ENCODE results near the gene TTYH1.
"Not testable (repeated sequence)": the region's sequence is repeated elsewhere in the genome, so short reads cannot be mapped to it uniquely, and the experiment has no call there.

The TTYH1 gene

GRCh38 chr19:54461613-54462012 is 46.3 kb downstream of the TTYH1 start:
- no peak for DNase-seq

DNA sequence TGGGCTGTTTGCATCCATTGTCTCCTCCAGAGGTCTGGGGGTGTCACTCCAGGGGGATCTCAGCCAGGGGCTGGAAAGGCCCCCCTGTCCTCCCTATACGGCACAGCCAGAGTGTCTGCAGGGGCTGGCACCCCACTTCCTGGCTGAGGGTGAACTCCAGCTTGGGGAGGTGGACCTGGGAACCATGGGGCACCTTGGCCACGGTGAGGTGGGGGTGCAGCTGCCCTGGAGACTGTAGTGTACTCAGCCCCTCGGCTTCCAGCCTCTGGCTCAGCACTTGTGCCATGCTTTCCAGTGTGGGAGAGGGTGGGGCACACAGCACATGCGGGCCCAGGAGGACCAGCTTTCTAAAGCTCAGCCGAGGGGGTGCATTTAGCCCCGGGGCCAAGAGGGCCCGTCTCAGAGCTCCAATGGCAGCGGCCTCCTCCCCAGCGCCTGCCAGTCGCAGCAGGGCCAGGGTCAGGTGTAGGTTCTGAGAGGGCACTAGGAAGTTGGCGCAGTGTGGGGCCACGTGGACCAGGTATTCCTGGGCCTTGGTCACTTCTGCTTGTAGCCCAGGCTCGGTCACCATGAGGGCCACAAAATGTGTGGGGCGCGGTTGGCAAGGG is 46.9 kb downstream of the TTYH1 start:
- no peak for DNase-seq

GRCh38 chr19:54462655-54463530 is 47.6 kb downstream of the TTYH1 start:
- DNase-seq: peak; percentile 77

DNA sequence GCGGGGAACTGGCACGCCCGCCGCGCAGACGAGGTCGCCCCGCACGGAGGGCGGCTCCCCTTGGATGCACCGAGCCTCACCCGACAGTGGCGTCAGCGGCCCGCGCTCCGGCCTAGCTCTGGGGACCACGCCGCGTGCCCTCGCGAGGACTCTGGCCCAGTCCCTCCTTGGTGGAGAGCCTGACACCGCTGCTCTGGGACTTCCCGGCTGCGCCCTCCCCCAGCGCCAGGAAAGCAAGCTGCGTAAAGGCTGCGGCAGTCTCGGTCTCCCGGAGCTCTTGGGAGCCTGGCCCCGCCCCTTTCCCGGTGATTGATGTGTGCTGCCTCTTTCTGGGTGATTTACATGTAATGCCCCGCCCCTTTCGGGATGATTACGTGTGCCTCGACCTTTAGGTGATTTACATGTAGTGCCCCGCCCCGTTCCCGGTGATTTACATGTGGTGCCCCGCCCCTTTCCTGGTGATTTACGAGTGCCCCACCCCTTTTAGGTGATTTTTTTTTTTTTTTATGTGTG is 48.3 kb downstream of the TTYH1 start, which contains the start of gene LENG9:
TSS of gene LENG9 (minus strand) at position 248 of the 513 bp plus-strand sequence. CDS start 252 bp downstream, outside the sequence.
- DNase-seq: peak; percentile 96

GRCh38 chr19:54464044-54464629 is 48.9 kb downstream of the TTYH1 start:
- DNase-seq: peak; percentile 94

GRCh38 chr19:54464630-54465425 is 49.6 kb downstream of the TTYH1 start:
- DNase-seq: peak; percentile 92

DNA sequence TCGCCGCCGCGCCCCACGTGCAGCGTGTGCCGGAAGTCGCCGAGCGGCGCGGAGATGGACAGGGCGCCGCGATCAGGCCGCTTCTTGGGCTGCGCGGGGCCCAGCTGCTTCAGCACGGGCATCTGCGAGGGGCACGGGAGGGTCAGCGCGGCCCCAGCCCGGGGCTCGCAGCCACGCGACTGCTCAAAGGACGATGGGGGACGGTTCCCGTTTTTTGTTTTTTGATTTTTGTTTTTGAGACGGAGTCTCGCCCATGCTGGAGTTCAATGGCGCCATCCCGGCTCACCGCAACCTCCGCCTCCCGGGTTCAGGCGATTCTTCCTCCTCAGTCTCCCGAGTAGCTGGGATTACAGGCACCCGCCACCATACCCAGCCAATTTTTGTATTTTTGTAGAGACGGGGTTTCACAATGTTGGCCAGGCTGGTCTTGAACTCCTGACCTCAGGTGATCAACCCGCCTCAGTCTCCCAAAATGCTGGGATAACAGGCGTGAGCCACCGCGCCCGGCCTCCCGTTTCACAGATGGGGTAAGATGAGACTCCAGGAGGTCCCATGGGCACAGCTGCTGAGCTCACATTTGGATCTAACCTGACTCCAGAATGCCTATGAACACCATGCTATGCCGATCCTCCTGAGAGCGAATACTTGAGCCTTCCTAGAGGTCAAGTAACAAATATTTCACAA is 50.3 kb downstream of the TTYH1 start:
- DNase-seq: no peak

GRCh38 chr19:54466110-54466480 is 50.8 kb downstream of the TTYH1 start:
- not testable (repeated sequence) for DNase-seq

- peak; percentile 57 for DNase-seq
These were observed 54.3 kb downstream of the TTYH1 start for GRCh38 chr19:54469496-54469934.

DNA sequence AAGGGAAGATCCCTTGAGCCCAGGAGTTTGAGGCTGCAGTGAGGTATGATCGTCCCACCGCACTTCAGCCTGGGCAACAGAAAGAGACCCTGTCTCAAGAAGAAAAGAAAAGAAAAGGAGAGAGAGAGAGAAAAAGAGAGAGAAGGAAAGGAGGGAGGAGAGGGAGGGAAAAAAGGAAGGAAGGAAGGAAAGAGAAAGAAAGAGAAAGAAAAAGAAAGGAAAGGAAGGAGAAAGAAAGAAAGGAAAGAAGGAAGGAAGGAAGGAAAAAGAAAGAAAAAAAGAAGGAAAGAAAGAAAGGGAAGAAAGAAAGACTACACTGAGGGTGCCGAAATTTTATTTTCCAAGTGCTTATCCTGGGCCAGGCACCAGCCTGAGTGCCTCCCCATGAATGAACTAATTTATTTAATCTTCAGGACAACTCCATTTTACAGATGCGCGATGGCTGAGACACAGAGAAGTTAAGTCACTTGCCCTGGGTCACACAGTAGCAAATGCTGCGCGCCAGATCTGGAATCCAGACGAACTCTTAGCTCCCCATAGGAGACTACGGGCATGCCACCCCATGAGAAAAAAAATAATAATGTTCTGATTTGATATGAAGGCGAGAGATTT is 55.1 kb downstream of the TTYH1 start:
- DNase-seq: no peak

DNA sequence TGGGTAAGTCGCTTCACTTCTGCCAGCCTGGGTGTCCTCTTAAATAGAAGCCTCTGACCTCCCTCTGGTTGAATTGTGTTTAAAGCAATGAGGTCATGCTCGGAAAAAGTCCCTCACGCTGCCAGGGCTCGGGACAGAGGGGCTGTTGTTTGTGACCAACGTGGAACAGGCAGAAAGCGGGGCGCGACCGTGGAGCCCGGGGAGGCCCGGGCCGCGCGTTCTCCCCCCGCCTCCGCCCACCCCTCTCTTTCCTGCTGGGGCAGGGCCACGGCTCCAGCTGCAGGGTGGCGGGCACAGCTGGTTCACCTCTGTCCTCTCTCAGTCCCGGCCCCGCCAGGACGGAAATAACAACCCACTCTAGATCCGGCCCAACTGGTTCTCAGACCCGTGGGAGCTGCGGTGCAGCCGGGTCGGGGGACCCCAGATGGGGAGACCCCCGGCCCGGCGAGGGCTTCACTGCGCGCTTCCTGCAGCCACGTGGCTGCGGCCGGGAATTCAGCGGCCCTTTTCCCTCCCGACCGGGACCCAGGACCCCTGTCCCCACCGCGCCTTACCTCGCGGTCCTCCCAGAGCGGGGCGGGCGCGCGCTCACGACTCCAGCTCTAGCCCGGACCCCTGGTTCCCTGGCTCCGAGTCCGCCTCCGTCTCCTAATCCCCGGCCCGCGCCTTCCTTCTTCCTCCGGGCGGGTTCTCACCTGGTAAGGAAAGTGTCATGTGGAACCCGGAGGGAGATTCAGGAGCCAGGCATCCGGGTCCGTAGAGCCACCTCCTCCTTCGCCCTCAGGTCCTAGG is 55.9 kb downstream of the TTYH1 start:
- DNase-seq: peak; percentile 29

DNA sequence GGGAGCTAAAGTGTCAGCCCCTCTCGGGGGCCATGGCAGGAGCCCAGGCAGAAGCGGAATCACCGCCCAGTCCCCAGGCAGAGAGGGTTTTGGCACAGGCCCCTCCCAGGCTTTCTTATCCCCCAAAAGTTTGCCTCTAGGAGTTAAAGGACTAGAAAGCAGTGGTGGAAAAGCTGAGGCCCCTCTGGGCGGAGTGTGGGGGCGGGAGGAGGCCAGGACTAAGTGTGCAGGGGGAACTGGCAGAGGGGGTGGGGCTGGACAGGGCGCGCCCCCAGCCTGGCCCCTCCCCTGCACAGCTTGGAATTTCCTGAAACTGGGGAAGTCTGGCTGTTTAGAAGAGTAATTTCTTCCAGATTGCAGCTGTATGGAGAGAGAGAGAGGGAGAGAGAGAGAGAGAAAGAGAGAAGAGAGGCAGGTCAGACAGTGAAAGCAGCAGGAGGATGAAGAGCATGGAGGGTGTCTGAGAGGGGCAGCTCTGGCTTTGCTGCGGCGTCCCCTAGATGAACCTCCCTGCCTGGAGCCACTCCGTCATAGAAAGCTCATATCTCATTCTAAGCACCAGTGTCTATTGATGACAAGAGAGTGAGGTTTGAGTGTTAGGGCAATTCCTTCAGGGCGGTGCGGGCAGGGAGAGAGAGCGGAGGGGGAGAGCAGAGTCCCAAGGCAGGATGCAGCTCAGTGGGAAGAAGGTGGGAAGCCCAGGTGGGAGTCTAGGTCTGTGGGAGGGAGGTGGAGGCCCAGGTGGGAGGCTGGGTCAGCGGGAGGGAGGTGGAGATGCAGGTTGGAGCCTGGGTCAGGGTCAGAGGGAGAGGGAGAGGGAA is 58.0 kb downstream of the TTYH1 start, which contains the start of gene CDC42EP5:
TSS of gene CDC42EP5 (minus strand) at position 226 of the 821 bp plus-strand sequence. CDS start 7,749 bp downstream, outside the sequence.
- peak; percentile 30 for DNase-seq

GRCh38 chr19:54473892-54474372 is 58.7 kb downstream of the TTYH1 start:
- no peak for DNase-seq

DNA sequence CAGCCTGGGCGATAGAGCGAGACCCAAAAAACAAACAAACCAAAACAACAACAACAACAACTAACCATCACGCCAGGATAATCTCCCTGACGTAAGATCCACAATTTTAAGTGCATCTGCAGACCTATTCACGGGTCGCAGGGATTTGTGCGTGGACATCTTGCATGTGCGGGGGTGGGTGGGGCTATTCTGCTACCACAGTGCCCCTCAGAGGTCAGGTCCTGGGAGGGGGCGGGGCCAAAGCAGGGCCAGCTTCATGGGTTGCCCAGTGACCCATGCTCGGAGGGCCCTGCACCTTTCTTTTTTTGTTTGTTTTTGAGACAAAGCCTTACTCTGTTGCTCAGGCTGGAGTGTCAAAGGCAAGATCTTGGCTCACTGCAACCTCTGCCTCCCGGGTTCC is 60.4 kb downstream of the TTYH1 start:
- no peak for DNase-seq

- no peak for DNase-seq
These were observed 62.4 kb downstream of the TTYH1 start for GRCh38 chr19:54477650-54478049.

DNA sequence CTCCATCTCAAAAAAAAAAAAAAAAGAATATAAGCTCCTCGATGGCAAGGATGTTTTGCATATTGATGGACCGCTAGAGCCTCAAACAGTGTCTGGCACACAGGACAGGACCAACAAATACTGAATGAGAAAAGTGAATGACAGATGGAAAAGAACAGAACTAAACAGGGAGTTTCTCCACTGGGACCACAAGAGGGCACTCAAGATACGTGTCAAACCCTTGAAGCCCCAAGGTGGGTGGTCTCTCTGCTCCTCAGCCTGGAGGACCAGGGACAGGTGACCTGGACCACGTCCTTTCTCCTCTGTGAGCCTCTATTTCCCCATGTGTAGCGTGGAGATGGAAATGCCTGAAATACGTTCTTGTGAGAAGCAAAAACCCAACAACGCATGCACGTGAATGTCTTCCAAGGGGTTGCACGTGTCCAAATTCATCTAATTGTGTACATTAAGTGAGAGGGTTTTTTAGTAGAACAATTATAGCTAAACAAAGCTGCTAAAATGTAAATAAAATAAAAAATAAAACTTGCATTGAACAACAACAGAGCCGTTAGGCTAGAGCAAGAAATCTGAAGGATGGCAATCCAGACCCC is 63.5 kb downstream of the TTYH1 start:
- peak; percentile 65 for DNase-seq

DNA sequence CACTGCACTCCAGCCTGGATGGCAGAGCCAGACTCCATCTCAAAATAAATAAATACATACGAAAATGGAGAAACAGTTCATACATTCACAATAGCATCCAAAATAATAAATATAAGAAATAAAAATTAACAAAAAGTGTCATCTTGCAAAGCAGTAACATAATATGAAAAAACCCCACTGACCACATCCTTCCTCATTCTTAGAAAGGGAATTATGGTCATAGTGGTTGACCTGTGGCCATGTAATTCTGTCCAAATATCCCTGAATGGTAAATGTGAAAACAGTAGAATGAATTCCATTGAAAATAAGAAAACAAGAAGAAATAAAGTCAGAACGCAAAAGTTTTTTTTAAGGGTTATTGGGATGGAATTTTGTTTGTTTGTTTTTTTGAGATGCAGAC is 64.8 kb downstream of the TTYH1 start:
- DNase-seq: no peak

GRCh38 chr19:54481326-54481930 is 66.2 kb downstream of the TTYH1 start:
- DNase-seq: peak; percentile 70

DNA sequence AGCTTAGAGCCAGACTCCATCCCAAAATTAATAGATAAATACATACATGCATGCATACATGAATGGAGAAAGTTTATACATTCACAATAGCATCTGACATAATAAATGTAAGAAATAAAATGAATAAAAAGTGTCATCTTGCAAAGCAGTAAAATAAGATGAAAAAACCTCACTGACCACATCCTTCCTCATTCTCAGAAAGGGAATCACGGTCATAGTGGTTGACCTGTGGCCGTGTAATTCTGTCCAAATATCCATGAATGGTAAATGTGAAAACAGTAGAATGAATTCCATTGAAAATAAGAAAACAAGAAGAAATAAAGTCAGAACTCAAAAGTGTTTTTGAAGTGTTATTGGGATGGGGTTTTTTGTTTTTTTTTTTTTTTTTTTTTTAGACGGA is 67.6 kb downstream of the TTYH1 start:
- no peak for DNase-seq

Data from NCI-H69 (cell line).